ENCODE measurements around the gene GORAB.

GORAB gene

DNA sequence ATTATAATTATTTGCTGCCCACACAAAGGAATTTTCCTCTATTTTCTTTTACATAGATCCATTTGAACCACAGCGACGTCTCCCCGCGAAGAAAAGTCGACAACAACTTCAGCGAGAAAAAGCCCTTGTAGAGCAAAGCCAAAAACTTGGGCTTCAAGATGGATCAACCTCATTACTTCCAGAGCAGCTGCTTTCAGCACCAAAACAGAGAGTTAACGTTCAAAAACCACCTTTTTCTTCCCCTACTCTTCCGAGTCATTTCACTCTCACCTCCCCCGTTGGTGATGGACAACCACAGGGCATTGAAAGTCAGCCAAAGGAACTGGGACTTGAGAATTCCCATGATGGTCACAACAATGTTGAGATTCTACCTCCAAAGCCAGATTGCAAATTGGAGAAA, 7.2 kb downstream of the GORAB start:
- DNase-seq, result no peak

DNA sequence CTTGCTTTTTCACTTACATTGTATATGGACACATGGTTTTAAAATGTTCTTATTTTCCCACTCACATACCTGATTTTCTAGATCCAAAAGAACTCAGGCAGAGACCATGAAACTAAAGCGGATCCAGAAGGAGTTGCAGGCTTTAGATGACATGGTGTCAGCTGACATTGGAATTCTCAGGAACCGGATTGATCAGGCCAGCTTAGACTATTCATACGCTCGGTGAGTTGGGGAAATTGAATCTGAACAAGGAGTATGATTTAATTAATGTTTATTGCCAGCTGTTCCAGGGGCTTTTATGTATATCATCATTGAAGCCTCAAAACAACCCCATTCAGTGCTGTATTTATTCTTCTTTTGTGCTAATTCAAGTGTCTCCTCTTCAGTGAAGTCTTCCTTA, 12.7 kb downstream of the GORAB start:
- DNase-seq, result no peak

DNA sequence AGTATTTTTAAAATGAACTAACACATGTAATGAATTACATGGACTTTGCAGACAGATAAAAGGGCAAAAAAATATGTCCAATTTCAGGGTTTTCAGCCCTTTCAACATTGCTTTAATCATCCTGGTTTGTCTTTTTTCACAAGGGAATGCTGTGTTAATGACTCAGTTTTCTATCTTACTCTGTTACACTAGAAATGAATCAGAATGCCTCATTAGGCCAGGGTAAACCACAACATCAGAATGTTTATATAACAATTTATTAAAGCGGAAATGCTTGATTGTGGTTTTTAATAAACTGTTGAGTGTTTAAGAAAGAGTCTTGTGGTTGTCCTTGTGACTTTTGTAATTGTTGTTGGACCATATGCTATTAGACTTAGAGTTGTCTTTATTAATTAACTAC, 13.5 kb downstream of the GORAB start:
- DNase-seq, result peak; percentile 92

DNA sequence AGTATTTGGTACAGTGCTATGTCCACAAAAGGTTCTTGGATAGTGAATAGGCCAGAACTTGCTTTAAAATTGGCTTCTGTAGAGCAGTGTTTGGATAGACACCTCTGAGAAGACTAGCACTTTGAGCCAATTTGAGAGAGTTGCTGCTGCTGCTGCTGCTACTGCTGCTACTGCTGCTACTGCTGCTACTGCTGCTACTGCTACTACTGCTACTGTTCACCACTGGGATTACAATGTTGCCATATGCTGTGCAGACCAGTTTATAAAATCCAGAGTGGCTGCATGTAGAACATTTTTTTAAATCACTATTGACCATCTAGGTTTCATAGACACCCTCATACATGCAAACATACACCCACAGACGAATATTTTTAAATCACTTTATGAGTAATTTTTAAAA, 15.3 kb downstream of the GORAB start:
- no peak for DNase-seq

DNA sequence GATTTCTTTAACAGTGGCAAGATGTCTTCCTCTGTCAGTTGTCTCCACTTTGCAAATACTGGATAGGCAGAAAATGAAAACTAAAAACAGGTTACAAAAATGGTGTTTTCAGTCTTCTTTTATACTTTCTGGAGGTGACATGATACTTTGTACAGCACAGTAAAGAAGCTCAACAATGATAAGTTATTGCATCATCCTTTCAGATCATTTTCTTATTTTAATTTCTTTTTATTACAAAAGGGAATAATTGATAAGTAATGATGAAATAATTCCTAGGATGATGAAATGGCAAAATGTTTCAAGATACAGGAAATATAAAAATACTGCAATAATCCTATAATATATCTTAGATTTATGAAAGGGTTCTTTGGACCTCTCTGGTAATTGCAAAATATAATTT, 16.5 kb downstream of the GORAB start:
- no peak for DNase-seq

DNA sequence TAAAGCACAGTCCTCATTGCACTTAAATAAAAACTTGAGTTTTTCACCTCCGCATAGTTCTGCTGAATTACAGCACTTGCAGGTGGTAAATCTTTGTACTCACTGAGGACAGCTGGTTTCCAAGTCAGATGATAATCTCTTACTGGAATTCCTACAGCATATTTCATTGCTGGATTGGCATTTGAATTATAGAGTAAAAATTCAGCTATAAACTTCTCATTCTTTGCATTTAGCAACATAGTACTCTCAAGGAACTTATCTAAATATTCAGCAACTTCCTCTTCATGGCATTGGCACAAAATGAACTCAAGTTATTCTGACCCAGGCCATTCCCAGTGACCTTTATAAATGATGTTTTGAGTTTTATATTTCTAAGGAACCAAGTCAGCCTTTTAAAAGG, 23.4 kb downstream of the GORAB start:
- DNase-seq, result no peak

DNA sequence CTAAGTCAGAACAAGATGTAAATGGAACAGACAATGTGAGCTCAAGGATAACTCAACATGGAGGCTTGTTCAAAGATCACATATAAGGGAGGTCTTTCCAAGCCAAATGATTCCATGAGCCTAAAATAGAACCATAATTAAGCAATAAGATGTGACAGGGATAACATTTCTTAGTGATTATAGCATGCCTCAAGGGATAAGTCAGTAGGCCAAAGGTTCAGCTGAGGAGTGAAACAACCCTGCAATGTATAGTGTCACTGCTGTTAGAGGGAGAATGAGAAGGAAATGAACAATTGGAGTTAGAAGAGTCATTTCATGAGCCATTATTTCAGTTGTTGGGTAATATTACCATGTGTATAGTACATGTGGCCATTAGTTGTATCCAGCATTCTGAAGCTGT, 25.0 kb downstream of the GORAB start:
- DNase-seq, result peak; percentile 84

DNA sequence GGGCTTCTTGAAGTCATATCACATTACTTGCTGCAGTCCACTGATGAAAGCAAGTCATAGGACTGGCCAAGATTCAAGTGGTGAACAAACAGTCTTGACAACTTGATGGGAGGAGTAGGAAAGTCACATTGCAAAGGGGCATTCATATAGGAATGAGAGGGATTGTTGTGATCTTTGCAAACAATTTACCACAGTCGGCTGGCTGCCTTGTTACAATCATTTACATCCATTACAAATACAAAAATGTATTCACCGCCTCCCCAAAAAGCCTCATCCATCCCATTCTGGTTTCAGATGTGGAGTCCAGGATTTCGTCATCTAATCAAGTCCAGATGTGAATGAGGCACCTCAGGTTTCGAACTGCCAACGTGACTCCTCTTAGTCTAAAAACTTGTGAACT, 26.8 kb downstream of the GORAB start:
- DNase-seq, result peak; percentile 47

DNA sequence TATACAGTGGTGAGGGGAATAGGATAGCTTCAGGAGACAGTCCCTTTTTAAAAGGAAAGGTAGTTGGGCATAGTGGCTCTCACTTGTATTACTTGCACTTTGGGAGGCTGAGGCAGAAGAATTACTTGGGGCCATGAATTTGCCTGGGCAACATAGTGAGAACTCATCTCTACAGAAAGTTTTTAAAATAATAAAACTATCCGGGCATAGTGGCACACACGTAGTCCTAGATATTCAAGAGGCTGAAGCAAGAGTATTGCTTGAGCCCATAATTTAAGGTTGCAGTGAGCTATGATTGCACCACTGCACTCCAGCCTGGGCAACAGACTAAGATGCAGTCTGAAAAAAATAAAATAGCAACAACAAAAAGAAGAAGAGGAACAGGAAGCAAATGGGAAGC, 27.2 kb downstream of the GORAB start:
- DNase-seq, result no peak

DNA sequence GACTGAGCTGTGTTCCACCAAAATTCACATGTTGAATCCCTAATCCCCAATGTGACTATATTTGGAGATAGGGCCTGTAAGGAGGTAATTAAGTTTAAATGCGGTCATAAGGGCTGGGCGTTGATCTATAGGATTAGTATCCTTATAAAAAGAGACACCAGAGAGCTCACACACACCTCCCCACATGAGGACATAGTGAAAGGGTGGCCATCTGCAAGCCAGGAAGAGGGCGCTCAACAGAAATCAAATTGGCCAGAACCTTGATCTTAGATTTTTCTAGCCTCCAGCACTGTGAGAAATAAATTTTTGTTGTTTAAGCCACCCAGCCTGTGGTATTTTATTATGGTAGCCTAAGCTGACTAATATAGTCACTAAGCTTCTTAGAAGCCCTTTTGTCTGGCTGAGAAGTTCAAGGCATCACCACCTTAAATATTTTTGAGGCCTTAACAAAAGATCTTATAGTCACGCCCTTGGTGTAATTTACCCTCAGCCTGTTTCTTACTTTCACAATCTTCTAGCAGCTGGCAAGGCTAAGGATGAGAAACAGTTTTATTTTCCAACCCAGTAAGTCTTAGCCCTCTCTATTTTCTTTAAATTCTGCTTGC, 28.8 kb downstream of the GORAB start:
- no peak for DNase-seq

DNA sequence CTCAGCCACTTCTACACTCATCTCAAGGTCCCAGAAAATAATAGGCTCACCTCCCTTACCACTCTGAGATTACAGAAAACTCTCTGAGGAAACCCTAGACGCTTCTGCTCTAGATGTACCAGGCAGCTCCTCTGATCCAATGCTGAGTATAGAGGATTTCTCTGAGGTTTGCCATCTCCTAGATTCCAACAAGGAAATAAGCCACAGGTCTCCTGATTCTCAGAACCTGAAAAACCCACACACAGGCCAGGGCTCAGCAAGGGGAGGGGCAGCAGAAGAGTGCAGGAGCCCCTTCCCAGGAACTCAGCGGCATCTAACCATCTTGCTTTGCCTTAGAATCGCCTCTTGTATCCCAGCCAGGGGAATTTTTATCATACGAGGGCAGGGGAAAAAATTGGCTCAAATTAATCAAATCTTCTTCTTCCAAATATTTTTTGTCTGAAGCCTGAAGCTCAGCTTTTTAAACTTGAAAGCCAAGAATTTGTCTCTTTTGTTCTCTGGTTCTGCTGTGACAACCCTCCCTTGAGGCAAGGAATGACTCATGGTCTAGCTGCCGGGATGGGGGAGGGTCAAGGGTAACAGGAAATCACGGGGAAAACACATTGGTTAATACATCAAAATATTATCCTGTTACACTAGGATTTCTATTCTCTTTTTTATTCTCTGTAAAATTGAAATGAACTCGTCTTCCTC, 30.8 kb downstream of the GORAB start:
- peak; percentile 93 for DNase-seq

DNA sequence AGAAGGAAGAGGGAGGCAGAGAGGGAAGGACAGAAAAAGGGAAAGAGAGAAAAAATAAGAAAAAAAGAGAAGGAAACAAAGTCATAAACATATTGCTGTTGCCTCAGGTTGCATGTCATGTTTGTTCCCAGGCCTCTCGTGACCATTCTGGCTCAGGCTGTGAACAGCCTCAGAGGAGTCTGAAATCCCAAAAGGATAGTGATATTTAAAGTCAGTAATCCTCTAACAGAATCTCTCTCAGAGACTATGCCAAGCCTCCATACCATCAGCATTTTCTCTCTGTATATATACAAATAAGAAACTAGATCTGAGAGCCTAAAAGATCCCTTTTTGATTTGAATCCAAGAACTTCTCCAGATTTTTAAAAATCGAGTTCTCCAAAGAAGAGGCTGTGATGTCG, 35.2 kb downstream of the GORAB start:
- DNase-seq, result no peak

DNA sequence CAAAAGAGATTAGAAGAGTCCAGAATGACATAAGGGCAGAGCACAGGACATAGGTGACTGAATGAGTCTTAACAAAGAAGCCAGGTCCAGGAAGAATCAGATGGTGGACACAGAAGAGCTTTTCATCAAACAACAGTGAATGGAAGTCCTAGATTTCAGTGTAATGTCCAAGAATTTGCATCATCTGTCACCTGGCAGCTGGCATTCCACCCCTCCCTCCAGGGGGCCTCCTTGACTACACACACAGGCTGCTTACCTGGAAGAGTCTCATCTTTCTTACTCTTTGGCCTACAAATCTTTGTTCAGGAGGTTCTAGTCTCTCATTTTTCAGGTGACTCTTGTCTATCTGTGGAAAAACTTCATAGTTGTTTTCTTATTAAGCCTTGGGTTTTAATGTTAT, 36.2 kb downstream of the GORAB start:
- no peak for DNase-seq

DNA sequence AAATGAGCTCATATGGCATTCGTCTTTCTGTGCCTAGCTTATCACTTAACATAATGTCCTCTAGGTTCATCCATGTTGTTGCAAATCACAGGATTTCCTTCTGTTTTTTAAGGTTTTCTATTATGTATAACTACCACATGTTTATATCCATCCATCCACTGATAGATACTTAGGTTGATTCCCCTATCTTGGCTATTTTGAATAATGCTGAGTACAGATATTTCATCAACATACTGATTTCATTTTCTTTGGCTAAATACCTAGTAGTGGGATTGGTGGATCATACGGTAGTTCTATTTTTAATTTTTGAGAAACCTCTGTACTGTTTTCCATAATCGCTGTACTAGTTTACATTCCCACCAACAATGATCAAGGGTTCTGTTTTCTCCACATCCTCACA, 45.0 kb downstream of the GORAB start:
- DNase-seq, result no peak

DNA sequence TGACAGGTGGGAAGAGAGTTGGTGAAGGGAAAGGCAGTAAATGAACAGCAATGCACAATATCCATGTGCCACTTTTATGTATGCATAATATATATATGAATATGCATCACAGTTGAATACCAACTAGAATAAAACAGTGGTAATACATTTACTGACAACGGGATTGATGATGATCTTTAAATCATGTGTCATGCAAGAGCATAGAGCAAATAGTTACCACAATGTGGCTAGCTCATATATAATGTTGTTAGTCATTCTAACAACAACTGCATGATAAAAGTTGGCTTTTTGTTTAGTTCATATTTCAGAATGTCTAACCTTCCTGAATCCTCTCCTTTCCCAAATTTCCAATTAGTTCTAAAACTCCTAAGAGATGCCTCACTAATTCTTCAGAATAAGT, 46.4 kb downstream of the GORAB start:
- DNase-seq, result peak; percentile 56

DNA sequence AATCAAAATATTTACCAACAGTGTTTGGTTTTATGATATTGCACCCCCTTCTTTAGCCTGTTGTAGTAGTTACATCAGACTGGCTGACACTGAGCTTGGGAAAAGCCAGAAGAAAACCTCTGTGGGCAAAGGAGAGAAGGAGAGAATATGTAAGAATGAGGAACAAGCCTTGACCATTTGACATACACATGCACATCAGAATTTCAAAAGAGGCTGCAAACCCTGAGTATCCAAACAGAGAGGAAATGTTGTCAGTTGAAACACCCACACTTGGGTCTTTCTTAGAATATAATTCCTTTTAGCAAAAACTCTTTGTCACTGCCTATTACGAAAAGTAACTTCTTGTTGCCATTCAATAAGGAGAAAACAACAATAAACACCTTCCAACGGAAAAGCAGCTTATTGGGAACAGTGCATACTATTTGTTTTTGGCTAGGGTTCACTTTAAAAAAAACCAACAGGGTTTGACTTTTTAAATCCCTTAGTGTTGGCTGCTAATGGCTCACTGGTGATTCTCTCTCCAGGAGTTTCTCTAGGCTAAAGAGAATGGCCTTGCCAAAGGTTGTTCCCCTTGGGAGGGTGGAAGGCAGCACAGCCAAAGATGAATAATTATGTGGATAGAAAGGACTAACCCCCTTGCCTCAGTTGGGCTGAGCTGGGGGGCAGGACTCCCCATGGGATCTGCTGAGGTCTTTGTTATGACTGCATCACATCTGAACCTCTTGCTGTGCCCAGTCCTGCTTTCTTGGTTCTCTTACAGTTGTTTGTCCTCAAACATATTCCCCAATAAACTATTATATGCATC, 48.9 kb downstream of the GORAB start:
- no peak for DNase-seq

DNA sequence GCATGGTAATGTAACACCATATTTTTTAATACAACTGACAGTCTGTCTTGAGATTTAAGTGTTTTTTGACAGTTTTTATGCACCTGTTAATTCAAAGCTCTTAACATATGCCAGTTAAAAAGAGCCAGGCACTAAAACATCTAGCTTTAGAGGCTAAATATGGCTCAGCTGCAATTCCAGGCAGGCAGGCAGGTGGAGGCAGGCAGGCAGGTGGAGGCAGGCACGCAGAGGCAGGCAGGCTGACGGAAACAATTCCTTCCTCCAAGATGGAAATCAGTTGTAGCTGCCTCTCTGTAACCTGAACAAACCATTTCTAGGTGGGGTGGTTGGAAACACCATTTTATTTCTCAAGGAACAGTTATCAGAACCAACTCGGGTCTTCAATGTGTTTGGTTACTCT, 51.2 kb downstream of the GORAB start:
- no peak for DNase-seq

DNA sequence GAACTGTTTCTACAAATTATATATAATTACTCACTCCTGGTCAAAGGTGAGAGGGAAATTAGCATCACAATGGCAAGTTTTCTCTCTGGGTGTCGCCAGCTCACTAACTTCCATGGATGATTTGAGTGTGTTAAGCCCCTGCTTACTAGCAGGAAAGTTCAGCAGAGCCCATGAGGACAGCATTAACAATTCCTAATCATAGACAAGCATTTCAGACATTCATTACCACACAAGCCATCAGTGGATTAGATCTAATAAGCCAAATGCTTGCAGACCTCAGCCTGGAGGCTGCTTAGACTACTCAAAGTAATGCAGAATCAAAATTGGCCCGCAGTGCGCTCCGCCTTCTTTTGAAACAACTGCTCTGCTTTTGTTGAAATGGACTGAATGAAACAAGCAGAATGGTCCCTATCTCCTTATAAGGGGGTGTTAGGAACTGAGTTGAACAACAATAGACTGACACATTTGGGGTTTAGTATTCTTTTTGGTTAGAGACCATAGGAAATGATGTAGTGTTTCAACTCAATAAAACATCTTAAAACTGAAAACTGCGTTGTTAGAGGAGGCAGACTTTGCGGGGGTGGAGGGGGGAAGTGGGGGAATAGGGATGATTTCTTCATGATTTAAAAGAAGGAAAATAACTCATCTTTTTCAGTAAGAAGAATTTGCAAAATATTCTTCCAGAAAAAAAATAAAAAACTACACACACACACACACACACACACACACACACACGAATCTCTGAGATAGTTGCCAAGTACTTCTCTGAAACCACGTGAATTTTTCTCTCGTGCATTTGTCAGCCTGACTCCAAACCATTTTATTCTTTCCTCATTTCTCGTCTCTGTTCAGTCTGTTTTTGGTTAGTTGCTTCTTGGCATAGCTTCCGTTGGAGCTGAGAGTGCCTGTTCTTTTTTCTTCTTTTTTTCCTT, 54.6 kb downstream of the GORAB start:
- DNase-seq, result peak; percentile 87

DNA sequence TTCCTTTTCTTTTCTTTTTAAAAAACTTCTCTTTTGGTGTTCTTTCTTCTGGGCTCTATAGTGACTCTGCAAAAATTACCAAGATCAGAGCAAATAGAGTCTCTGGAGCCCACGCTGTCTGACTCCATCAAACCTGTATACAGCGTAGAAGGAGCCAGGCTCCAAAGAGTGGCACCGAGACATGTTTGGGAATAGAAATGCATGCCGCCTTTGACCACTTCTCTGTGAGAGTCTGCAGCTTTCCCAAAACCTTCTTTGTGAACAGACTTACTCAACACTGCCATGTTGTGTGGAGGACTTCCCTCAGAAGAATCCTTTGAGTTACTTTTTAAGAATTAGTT, 55.3 kb downstream of the GORAB start:
- no peak for DNase-seq

DNA sequence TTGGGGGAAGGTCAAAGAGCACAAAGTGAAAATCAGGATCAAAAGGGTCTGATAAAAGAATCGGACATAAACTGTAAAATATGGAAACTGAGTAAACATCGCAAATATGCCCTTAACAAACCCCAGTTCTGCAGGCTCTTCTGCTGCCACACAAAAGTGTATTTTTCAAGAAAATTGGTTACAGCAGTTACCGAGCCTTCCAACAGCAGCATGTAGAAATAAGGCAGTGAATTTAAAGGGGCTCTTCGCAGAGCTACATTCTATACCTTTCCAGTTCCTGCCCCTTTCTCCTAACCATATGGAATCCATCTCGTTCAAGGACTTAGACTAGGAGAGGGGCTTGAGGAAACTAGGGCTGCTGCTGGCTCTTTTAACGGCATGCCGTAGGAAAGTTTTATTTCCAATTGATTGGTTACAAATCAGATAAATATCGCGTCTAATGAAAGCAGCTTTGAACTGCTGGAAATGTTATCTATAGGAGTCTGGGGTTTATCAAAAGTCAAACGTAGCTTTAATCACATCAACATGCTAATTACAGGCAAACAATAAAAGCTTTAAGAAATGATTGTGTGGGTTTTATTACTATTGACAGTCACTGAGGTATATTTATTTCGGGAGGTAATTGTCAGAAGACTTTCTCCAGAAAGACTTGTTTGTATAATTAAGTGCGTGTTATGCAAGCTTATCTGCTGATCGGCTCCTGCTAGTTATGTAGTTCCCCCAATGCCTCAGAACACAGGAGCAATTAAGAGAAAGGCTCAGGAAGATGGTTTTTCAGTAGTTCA, 59.1 kb downstream of the GORAB start:
- DNase-seq, result no peak

DNA sequence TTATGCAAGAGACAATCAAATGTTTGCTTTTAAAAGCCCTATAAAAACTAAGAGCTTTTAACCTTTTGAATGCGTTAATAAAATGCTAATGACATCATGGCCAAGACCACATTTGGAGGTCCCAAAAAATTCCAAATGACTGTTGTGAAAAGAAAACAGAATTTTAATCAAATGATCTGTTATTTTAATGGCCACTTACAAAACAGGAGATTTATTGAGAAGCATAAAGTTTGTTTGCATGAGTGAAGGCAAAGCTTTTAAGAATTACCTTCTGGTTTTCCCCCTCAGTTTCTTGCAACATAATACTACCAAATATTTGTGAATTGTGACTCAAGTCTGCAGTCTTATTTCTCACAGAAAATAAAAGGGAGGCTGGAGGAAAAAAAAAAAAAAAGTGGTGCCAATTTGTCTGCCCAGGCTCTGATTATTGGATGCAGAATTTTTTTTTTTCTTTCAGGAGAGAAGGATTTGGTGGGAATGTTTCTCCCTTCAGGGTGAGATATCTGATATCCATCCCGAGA, 60.7 kb downstream of the GORAB start:
- peak; percentile 70 for DNase-seq
